NCI-H2196 (cell line): ENCODE data around the gene SLC14A1.
A peak's percentile ranks its signal among the peaks of the same experiment; 100 is the strongest.

Experiments
- DNase-seq: peaks from one replicate; lab custom pipeline; 2025; ENCODE audit not compliant: unreplicated experiment; lab: John Stamatoyannopoulos, UW

SLC14A1 gene

DNA sequence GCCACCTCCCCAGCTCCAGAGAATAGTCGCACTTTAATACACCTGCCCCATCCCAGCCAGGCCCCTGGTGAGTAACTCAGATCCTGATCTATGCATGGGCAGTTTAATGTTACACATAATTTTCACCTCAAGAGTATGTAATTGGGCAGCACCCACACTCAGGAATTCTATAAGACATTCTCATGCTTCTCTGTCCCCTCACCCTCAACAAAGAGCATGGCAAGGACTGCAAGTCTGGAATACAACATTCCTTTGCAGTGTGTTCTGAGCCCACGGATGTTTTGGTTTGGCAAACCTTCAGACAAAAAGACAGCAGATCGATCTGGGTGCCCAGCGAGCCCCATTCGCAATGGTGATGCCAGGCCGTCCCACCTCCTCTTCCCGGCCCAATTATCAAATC lies 4.9 kb upstream of the SLC14A1 start:
- DNase-seq = no peak

- peak; percentile 89 for DNase-seq
Observed at GRCh38 chr18:45722899-45723298, 1.1 kb upstream of the SLC14A1 start.

GRCh38 chr18:45724601-45725000 lies 620 bp downstream of the SLC14A1 start:
- DNase-seq = no peak

- no peak for DNase-seq
Observed at GRCh38 chr18:45725336-45725735, 1.4 kb downstream of the SLC14A1 start.

DNA sequence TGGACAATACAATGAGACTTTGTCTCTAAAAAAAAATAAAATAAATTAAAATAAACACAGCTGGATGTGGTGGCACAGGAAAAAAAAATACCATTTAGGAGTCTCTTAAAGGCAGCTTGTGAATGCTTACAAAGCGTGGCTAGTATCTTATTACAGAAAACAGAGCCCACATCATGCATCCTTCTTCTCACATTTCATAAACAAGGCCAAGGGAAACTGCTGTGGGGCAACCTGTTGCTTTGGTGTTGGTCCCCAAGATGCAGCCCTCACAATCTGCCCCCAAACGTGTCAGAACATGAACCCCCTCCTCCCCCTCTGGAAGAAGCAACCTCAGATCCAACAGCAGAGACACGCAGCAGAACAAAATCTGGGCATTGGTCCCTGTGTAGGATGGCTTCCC lies 2.6 kb downstream of the SLC14A1 start:
- no peak for DNase-seq

DNA sequence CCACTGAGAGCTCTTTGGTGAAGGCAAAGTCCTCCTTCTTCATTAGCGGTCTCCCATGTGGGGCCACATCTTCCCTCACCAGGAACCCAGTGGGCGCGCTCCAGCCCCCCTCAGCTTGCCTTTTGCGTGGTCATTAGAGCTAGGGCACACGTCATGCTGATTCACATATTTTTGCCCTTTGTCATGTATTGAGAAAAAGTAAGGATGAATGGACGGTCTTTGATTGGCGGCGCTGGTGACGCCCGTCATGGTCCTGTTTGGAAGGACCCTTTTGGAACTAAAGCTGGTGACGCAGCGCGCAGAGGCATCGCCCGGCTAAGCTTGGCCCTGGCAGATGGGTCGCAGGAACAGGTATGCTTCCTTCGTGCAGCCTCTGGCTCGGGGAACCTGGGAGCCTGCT lies 3.1 kb downstream of the SLC14A1 start:
- DNase-seq = no peak

DNA sequence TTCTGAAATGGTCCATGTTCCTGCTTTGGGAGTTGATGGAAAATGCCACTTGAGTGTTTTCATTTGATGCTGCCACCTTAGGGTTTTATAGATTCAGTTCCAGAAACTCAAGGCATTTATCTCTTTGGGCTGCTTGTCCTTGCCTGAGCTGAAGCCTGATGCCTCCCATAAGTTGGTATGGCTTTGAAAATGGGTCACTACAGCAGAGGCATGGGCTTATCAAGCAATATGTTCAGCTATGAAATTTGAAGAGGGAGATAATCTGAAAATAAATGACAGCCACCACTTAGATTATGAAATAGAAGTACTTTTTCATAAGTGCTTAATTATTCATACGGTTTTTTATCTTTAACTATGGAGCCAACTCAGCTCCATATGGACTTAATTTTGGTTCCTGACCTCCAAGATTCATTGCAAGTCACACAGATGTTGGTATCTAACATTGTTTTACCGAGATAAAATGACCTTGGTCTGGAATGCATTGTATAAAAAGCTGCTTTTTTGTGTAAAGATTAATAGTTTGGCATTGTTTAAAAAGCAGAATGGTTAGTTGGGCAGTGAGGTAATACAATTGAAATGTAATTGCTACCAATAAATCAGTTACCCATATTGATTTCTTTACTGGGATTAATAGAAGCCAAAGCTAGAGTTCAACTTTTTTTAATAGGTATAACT lies 4.5 kb downstream of the SLC14A1 start:
- DNase-seq = no peak

- no peak for DNase-seq
Observed at GRCh38 chr18:45730832-45731575, 7.0 kb downstream of the SLC14A1 start.

DNA sequence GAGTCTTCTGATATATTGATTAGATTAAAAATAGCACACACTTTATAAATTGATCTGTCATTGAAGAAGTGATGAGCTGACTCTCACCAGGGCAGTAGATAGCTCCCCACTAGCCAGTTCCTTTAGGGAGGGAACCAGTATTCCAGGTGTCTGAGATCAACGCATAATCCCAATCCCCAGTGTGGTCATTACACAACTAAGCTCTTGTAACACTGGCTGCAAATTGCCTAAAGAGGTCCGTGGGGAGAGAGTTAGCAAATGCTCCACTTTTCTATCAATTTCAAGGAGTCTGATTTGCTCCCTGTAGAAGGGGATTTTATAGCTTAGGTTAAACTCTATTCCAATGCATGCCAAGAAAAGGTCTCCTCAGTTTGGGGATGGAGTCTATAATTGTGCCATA lies 7.7 kb downstream of the SLC14A1 start:
- DNase-seq = no peak

DNA sequence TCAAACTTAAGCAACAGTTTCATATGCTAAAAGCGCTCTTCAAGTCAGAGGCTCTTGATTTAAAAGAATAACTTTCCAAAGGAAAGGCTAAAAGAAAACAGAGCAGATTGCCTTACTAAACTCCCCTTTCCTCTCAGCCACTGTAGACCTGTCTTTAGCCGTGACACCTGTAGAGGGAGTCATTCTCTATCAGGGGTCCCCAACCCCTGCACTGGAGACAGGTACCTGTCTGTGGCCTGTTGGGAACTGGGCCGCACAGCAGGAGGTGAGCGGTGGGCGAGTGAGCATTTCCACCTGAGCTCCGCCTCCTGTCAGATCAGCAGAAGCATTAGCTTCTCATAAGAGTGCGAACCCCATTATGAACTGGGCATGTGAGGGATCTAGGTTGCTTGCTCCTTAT lies 9.6 kb downstream of the SLC14A1 start:
- DNase-seq = no peak

- no peak for DNase-seq
Observed at GRCh38 chr18:45734505-45734904, 10.5 kb downstream of the SLC14A1 start.

- no peak for DNase-seq
Observed at GRCh38 chr18:45734944-45735343, 11.0 kb downstream of the SLC14A1 start.

GRCh38 chr18:45738660-45739059 lies 14.7 kb downstream of the SLC14A1 start:
- peak; percentile 14 for DNase-seq

DNA sequence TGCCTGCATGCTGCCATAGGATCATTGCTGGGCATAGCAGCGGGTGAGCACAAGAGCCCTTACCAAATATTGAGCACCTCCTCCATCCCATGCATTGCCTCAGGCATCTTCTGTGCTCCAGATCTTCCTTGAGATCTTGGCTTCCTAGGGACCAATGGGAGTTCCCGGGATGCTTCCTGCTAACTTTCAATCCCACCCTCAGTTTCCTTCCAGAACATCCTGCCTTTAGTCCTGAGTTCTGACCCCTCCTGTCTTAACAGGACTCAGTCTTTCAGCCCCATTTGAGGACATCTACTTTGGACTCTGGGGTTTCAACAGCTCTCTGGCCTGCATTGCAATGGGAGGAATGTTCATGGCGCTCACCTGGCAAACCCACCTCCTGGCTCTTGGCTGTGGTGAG lies 15.3 kb downstream of the SLC14A1 start:
- no peak for DNase-seq

DNA sequence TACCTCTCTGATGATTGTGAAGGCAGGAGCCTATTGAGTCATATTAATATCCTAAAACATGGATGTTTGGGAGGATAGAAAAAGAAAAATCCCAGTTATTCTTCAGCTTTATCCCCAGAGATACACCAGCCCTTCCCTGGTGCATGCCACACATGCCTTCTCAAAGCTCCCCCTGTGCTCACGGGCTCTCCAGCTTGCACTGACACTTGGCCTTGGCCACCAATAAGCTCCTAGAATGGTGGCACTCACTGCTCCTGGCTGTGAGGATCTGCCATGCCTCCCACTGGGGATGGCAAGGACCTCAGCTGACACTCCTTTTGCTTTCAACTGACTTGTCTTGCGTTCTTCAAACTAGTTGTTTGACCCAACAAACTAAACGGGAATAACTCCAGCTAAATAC lies 15.9 kb downstream of the SLC14A1 start:
- no peak for DNase-seq

- DNase-seq = no peak
Observed at GRCh38 chr18:45741056-45741455, 17.1 kb downstream of the SLC14A1 start.

GRCh38 chr18:45745817-45746461 lies 22.0 kb downstream of the SLC14A1 start:
- DNase-seq = peak; percentile 20

- DNase-seq = no peak
Observed at GRCh38 chr18:45748501-45748900, 24.5 kb downstream of the SLC14A1 start.

- DNase-seq = no peak
Observed at GRCh38 chr18:45749918-45750689, 26.1 kb downstream of the SLC14A1 start.

- DNase-seq = no peak
Observed at GRCh38 chr18:45751766-45752165, 27.8 kb downstream of the SLC14A1 start.

DNA sequence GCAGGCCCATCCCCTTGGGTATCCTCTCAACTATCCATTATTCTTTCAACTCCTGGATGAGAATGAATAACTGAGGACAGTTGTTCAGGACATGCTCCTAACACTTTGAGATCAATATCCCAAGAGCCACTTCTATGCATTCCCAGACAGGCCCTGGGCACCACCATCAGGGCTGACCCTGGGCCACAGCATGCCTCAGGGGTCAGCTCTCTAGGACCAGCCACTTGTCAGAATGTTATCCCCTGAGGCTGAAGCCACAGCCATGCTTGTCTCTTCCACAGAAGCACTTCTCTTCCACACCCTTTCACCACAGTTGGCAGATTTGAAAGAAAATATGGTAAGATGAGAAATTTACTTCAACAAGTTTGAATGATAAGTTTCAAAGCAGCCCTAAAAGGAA lies 28.7 kb downstream of the SLC14A1 start:
- DNase-seq = no peak

DNA sequence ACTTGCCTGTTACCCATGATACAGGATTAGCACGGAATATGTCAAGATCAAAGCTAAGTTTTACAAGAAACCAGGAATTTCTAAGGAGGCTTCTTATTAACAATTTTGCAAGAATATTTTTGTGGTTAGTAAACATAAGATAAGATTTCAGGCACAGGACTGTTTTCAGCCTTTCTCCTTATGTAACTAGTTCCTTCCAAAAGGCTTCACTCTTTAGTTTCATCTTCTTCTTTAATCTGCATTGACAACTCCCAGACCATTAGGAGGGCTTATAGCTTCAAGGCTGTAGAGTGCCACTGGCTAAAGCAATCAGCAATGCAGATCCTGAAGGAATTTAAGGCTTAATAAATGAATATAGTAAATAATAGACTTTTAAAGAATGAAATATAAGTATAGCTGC lies 29.3 kb downstream of the SLC14A1 start:
- no peak for DNase-seq
